Neutrophil (primary cell): ENCODE measurements around the gene IDH2.

Source experiments
- H3K27ac ChIP-seq: fragments of 200-600 bp; sonication (generic); 2 replicates; pipeline ENCODE4 v1.5.1; 2016; ENCODE audit warnings: mild to moderate bottlenecking, moderate library complexity
- H3K27me3 ChIP-seq: fragments of 200-600 bp; sonication (generic); 2 replicates; pipeline ENCODE4 v1.6.0; 2016; ENCODE audit warnings: mild to moderate bottlenecking
- H3K36me3 ChIP-seq: fragments of 200-600 bp; sonication (generic); 2 replicates; pipeline ENCODE4 v1.5.1; 2017
- H3K4me1 ChIP-seq, 2 experiments: fragments of 200-600 bp in 1 of 2; sonication (generic) in 1 of 2; 1 replicate in 1 of 2; 2 replicates in 1 of 2; pipeline versions ENCODE4 v1.5.1 to v1.6.1; 2013 to 2016; ENCODE audit warnings: low read depth in 1 of 2, low read length in 1 of 2, mild to moderate bottlenecking in 1 of 2, moderate library complexity in 1 of 2; ENCODE audit not compliant: control insufficient read depth in 1 of 2, insufficient read depth in 1 of 2
- H3K4me3 ChIP-seq, 2 experiments: fragments of 200-600 bp in 1 of 2; sonication (generic) in 1 of 2; 1 replicate in 1 of 2; 2 replicates in 1 of 2; pipeline ENCODE4 v1.5.1; 2013 to 2016; ENCODE audit warnings: low read depth in 1 of 2, low read length in 1 of 2, mild to moderate bottlenecking in 1 of 2, moderate library complexity in 1 of 2
- H3K9me3 ChIP-seq: fragments of 200-600 bp; sonication (generic); 2 replicates; pipeline ENCODE4 v1.5.1; 2016
- TF ChIP-seq, protein P1 (sequence below): fragments of 200-600 bp; sonication (generic); IDR thresholded peaks from 2 replicates; pipeline ENCODE4 v1.5.1; 2016; ENCODE audit warnings: antibody characterized with exemption

The IDH2 gene

DNA sequence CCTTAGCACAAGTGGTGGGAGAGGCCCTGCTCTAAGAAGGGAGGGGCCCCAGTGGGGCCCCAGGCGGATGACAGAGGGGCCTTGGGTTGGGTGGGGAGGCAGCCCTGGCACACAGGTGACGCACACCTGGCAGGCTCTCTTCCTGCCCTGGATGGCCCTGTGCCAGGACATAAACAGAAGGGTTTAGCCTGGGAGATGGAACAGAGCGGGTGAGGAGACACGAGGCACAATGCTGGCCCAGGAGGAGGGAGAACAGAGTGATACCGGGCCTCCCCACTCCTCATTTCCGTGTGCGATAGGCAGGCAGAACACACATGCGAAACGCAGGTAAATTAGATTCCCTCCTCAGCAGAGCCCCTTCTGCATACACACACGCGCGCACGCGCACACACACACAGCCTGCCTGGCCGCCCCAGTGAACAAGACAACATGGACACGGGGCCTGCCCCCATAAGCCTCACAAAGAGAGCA, 39.8 kb downstream of the IDH2 start:
- Histone ChIP-seq H3K9me3 (no peaks in the 10 kb centered on the region), H3K4me3 (no peak overlapping the region), H3K27ac (peak overlapping the region; percentile 97), H3K4me1 (peaks cover 93 to 94% of the 10 kb centered on the region in 2 experiments), H3K36me3 (peaks cover 6% of the 10 kb centered on the region), H3K27me3 (no peaks in the 10 kb centered on the region)
- TF ChIP-seq, protein P1, sequence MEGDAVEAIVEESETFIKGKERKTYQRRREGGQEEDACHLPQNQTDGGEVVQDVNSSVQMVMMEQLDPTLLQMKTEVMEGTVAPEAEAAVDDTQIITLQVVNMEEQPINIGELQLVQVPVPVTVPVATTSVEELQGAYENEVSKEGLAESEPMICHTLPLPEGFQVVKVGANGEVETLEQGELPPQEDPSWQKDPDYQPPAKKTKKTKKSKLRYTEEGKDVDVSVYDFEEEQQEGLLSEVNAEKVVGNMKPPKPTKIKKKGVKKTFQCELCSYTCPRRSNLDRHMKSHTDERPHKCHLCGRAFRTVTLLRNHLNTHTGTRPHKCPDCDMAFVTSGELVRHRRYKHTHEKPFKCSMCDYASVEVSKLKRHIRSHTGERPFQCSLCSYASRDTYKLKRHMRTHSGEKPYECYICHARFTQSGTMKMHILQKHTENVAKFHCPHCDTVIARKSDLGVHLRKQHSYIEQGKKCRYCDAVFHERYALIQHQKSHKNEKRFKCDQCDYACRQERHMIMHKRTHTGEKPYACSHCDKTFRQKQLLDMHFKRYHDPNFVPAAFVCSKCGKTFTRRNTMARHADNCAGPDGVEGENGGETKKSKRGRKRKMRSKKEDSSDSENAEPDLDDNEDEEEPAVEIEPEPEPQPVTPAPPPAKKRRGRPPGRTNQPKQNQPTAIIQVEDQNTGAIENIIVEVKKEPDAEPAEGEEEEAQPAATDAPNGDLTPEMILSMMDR = no peak

DNA sequence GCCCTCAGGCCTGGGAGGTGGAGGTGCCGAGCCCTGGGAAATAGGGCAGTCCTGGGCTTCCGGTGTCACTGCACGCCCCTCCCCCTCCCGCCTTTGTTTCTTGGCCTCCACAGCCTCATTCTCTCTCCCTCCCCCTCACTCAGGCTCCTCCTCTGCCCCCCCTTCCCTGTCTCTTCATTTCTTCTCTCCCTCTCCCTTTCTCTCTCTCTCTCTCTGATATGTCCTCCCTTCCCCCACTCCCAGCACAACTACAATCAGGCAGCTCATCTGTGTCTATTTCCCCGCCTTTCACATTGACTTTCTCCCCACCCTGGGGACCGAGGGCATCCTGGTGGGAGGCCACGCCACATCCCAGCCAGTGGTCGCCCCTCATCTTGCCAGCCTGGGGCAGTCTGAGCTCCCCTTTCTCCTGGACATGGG, 40.2 kb downstream of the IDH2 start:
- H3K27ac ChIP-seq = peak overlapping the region; percentile 97
- H3K27me3 ChIP-seq = no peaks in the 10 kb centered on the region
- peaks cover 1% of the 10 kb centered on the region for H3K36me3 ChIP-seq
- no peak overlapping the region for H3K4me3 ChIP-seq
- TF ChIP-seq, protein P1 = no peak
- peaks cover 98% of the 10 kb centered on the region in 2 experiments for H3K4me1 ChIP-seq
- H3K9me3 ChIP-seq = no peaks in the 10 kb centered on the region

DNA sequence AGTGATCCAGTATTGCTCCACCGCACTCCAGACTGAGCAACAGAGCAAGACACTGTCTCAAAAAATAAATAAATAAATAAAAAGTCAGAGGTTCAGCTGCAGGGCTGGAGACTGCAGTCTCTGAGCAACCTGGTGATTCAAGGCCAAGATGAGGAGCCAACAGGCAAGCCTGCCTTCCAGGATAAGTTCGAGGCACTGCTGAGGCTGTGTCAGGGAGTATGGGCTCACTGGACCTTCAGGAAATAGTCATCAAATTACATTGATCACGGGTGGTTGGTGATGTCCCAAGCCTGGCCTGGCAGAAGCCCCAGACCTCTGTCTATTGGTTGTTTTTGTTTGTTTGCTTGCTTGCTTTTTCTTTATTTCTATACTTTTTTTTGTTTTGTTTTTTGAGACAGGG, 41.5 kb downstream of the IDH2 start:
- Histone ChIP-seq H3K27ac (peak overlapping the region; percentile 97), H3K9me3 (no peaks in the 10 kb centered on the region), H3K4me1 (peaks cover 94% of the 10 kb centered on the region in 2 experiments), H3K27me3 (no peaks in the 10 kb centered on the region), H3K4me3 (peak overlapping the region in 1 of 2 experiments; percentile 37), H3K36me3 (no peaks in the 10 kb centered on the region)
- TF ChIP-seq, protein P1 = no peak

DNA sequence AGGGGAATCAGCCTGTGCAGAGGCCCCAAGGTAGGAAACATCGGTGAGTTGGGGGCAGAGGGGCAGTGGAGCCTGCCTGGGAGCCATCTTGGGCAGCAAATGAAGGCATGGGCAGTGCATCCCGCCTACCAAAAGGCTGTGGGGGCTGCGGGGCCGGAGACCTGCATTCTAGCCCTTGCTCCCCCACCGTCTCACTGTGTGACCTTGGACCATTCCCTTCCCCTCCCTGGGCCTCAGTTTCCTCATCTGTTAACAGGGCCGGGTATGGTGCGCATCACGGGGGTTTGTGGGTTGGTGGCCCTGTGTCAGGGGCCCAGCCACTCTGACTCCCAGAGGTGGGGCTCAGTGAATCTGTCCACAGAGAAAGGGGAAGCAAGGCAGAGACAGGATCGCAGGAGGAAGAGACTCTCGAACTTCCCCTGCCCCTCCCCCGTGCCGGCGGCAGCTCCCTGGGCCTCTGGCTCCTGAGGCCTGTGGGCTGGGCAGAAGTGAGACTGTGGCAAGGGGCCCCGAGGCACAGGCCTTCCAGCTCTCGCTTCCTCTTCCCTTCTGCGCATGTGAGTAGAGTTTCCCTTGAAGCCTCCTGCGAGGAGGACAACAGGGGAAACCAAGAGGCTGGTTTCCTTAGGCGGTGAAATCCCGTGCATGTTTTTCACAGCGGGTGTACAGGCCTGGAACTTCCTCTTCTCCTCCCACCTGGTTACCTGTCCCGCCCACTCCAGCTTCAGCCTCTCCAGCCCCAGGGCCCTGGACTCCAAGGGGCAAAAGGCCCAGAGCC, 42.9 kb downstream of the IDH2 start:
- H3K9me3 ChIP-seq = no peaks in the 10 kb centered on the region
- TF ChIP-seq, protein P1 = peak; percentile 56
- H3K27ac ChIP-seq = peak overlapping the region; percentile 97
- H3K36me3 ChIP-seq = no peaks in the 10 kb centered on the region
- peaks cover 93 to 94% of the 10 kb centered on the region in 2 experiments for H3K4me1 ChIP-seq
- H3K27me3 ChIP-seq = no peaks in the 10 kb centered on the region
- H3K4me3 ChIP-seq = peak overlapping the region; percentile 32 to 37

DNA sequence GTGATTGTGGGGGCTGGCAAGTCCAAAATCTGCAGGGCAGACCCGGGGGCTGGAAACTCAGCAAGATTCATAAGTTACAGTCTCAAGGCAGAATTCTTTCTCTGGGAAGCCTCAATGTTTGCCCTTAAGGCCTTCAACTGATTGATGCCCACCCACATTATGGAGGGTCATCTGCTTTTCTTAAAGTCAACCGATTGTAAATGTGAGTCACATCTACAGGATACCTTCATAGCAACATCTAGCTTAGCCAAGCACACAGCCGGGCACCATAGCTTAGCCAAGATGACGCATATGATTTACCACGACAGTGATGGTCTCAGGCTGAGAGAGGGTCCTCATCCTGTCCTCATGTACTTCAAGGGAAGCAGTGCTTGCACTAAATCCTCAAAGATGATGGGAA, 43.5 kb downstream of the IDH2 start:
- Histone ChIP-seq H3K27me3 (no peaks in the 10 kb centered on the region), H3K36me3 (no peaks in the 10 kb centered on the region), H3K4me1 (peaks cover 92 to 94% of the 10 kb centered on the region in 2 experiments), H3K4me3 (peak overlapping the region; percentile 32 to 37), H3K9me3 (no peaks in the 10 kb centered on the region), H3K27ac (peak overlapping the region; percentile 97)
- TF ChIP-seq, protein P1 = no peak
